ENCODE results near the gene RNF175.
A peak's percentile ranks its signal among the peaks of the same experiment; 100 is the strongest.

RNF175 gene

DNA sequence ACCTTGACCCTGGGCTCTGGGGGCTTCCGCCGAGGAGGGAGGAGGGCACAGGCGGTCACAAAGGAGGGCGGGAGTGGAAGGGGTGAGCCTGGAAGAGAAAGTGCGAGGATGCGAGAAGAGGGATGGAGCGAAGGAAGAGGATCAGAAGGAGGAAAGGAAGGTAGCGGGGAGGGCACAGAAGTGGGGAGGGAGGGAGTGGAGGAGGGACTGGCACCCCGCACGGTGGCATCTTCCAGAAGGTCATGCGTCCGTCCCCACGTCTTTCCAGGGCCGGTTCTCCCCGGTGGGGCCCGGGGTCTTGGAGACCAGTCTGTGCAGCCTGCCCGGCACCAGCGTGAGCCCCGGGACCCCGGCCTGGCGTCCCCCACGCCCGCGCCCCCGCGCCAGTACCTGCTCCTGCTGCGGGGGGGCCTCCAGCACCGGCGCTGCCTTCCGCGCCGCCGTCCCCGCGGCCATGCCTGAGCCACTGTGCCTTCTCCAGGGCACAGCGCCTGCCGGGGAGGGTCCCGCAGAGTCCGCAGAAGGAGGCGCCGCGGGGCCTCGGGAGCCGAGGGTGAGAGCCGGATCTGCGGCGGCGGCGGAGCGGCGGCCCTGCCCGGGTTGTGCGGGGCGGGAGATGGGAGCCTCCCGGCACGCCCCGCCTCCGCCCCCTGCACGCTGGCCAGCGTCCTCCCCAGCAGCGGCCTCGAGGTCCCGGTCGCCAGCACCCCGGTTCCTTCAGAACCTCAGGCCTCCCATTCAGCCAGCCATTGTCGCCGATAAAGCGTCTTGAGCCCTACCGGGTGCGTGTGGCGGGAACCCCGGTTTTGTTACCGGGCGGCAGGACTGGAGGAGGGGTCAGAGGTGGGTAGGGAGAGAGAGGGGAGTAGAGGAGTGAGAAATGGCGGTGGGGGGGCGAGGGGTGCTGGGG, at the start of gene RNF175:
TSS of gene RNF175 (minus strand) at position 618 of the 910 bp plus-strand sequence. CDS start at position 456, 162 bp downstream.
- DNase-seq, result peak; percentile 82

DNA sequence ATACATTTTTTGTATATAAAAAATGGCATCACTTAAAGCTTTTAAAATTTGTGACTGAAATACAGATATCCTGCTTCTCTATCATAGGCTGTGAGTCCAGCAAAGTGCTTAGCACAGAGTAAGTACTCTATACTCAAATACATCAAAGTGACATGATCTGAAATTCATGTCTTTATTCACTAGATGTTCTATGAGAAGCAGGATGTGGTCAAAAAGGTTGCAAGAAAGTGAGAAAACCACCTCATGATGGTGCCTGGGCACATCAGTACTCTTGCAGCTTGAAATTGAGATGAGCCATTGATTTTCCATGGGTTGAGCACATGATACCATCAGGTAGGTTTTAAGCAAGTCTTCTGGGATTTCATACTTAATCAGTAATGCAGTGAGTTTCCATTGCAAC, 49.5 kb upstream of the RNF175 start:
- no peak for DNase-seq

DNA sequence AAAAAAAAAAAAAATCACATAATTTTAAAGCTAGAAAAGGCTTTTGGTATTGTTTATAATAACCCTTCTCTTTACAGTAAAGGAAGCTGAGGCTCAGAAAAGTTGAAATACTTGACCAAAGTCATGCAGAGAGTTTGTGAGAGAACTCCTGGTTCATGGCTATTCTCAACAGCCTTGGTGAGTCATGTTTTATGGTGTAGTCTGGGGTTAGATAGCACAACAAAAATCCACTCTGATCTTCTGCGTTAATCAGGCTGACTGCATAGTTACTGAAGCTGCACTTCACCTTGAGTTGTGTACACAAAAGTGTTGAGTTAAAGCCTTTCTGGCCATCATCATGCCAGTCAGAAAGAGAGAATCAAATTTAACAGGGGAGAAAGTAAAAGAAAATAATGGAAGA, 48.4 kb upstream of the RNF175 start:
- DNase-seq, result no peak

DNA sequence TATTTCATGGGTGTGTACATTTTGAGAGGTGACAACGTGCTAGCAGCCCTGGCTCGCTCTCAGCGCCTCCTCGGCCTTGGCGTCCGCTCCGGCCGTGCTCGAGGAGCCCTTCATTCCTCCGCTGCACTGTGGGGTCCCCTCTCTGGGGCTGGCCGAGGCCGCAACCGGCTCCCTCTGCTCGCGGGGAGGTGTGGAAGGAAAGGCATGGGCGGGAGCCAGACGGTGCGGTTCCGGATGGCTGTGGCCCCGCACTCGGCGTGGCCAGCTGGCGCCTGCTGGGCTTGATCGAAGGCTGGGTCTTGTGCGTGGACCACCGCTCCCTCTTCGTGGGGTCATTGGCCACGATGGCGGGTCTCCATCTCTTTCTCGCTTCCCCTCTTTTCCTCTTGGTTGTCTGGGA, 46.2 kb upstream of the RNF175 start:
- no peak for DNase-seq

DNA sequence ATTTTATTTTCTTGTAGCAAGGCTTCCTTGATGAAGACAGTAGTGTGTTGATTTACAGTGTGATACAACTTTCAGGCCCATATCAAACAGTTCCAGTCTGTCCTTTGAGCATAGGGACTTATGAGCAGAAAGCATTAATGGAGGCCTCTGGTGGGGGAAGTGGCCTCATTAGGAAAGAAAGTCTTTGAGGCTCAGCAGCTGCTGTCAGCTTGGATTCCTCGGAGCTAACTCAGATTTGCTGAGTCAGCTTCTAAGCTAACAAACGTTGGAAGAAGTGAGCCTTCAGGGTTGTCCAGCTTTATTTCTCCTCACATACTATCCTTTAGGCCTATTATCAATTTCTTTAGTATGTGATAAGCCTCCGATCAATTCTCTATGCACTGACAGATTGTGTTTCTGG, 44.9 kb upstream of the RNF175 start:
- DNase-seq, result peak; percentile 93

DNA sequence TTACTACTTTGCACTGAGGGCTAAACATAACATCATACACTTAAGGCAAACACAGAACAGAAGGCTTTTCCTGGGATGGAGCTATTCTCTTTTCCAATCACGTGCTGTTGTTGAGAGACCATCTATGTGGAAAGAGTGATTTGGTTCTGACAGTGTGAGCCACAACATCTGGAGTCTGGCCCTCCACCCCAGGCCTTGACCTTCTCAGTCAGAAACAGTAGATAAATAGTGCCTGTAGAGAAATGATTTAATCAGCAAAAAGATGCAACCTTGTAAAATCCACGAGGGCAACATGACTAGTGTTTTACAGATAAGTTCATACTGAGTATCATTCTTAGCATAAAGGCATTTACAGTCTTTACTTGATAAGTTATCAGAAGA, 39.9 kb upstream of the RNF175 start:
- DNase-seq, result peak; percentile 47

DNA sequence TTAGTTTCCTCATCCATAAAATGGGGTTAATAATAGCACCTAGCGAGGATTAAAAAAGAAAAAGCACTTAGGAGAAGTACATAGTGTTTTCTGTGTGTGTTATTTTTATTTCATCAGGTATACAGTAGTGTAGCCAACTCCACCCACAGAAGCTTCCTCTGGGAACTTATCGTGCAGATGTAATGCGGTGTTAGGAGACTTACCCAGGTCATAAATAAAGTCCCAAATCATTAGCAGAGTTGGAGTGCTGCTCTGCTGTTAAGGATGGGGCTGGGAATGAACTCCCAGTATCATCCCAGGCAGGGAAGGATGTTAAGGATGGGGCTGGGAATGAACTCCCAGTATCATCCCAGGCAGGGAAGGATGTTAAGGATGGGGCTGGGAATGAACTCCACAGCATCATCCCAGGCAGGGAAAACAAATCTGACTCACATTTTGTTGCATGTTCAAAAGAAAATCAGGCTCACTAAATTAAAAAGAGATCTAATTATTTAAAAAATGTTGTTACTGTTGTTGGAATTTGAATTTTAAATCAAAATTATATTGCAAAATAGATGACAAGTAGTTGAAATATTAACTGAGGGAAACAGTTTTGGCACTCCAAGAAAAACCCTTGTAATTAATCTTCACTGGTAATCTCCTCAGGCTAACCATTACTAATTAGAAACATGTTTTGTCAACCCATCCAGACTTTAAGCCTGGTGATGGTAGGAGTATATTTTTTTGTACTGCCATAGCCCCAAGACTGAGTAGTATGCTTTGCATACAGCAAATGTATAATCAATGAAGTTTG, 39.3 kb upstream of the RNF175 start:
- DNase-seq, result no peak

DNA sequence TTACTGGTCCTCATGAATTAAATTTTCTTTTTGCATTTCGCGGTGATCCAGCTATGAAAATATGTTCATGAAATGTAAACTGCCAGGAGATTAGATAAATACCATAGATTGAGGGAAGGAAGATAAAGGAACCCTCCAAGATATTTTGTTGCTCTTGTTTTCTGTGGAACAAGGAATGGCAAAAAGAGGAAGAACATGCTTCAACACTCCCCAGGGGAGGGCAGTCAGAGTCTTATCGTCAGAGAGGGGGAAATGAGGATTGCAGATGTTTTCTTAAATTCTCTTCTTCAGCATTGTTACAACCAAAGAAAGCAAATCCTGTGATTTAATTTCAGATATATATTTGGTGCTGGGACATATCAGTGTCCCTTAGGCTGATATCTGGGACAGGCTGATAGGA, 38.6 kb upstream of the RNF175 start:
- no peak for DNase-seq

DNA sequence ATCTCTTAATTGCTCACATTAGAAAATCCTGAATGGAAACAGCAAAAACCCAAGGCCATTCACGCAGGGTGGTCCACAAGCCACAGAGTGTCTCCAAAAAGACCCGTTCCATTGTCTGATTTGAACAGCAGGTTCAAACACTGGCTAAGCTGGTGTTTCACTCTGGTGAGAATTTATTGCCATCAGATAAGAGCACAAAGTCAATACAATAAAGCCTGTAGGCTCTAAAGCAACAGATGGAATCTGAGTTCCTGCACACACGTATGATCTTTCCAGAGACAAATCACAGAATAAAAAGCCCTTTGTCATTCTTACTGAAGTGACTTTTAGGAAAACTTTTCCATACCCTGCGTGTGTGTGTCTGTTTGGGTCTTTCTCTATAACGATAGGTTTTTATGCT, 34.2 kb upstream of the RNF175 start:
- peak; percentile 71 for DNase-seq

DNA sequence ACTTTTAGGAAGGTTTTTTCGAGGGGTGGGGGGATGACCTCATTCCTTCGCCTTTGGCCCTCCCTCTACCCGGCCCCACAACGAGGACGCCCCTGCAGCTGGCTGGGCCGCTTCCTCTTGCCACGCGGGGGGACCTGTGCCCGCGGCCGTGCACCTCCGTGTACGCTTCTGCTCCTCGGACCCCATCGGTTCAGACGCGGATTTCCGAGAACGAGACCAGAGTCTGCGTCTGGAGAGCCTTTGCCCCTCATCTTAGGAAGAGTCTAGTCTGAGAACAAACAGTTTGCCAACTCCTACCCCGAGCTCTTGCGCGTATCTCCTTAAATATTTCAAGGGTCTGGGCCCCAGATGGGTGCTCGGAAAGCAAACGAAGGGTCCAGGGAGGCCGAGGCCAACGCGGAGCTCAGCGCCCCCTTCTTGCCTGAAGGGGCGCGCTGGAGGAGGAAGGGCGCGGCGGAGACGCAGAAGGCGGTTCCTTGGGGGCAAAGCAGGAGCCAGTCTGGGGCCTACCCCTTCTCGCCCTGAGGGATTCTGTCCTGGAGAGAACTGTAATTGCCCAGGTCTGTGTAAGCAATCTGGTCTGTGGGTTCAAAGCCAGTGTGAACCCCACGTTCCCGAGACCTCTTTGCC, 32.9 kb upstream of the RNF175 start:
- peak; percentile 90 for DNase-seq

DNA sequence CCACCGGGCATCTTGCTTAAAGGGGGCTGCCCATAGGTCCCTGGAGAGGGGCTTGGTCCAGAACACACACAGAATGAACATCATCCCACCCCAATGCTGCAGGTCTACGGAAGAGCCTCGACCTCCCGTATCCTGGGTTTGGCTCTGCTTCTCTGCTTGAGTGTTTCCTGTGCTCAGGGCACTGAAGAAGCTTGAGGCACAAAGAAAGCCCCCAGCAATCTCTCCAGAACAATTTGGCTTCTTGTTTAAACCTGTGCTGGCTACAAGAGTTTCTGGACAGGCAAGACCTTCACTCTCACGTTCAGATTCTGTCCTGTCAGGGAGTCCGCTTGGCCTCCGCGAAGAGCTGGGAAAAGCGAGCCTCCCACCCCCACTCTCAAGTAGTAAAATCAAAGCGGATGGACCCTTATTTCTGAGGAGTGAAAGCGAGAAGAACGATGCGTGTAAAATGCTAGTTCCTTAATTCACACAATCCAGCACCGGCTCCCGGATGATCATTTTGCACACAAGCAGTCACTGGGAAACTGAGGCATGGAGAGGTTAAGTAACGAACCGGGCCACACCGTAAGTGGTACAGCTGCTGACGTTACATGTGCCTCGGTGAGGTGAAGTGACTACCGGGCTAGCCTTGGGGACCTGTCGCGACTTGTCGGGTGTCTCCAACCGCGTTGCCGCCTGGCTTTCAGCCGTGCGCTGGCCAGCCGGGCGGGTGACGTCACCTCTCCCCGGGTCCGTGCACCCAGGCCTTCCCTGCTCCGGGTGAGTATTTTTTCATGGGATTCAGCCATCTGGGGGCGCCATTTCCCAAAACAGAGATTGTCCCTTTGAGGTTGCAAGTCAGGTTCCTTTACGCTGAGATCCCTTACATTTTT, 32.2 kb upstream of the RNF175 start:
- peak; percentile 98 for DNase-seq

DNA sequence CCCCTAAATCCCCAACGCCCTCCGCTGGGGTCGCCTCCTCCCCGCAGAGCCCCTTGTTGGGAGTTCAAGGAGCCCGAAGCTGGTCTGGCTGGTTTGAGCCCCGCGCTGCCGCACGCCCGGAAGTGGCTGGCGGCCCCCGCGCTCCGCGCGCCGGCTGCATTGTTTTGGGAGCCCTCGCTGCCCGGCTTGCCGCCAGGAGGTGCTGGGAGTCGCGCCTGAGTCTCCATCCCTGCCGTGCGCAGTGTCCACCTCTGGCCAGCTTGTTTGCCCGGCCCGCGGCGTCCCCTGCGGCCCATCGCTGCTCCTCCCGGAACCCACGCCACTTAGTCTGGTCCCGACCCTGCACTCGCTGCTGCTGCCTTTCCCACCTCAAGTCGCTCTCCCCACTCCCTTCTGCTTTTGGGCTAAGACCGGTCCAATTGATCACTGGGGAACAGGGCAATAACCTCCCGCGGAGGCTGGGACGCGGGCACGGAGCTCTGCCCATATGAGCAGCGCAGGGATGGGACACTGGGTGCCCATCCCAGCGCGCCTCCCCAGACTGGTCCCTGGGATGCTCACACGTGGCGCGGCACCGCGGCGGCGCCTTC, 31.2 kb upstream of the RNF175 start:
- peak; percentile 87 for DNase-seq

DNA sequence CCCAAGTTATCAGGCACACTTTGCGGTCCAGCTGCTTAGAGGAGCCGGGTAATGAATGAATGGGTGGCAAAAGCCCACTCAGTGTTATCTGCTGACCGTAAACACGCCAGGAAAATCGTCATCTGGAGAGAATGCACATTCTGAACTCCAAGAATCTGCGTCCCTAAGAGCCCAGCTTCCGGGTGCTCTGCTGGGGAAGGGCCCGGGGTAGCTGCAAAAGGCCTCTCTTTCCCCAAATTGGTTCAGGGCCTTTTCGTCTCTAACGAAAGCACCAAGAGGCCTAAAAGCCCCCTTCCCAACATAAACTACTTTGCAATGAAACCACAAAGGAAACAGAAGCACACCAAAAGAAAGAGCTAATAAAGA, 30.7 kb upstream of the RNF175 start:
- peak; percentile 85 for DNase-seq

DNA sequence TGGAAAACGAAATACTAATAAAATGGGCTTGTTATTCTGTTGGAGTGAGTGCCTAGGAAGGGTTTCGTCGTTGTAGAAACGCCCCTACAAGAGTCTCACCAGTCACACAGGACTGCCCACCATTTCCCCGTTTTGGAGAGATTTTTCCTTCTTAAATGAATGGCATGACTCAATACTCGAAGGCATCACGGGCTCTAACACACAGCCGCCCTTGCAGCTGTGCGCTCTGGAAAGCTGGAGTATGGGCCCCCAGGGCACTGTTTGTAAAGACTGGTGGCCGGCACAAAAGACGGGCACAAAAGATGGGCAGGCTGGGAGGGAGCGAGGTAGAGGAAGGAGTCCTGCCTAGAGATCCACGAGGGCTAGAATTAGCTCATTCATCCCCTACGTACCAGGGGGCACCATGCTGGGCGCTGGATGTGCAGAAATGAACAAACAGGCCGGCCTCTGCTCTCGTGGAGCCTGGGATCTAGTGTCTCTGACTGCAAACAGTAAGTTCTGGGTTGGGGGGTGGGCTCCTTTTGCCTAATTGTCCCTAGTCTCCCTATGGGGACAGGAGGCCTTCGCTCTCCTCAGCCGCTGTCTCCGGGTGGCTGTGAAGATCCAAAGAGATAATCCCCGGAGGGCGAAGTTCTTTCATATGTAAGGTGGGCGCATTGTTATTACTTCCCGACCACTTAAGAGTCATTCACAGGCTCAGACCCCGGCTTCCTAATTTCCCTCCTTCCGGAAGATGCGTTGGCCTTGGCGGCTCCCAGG, 30.1 kb upstream of the RNF175 start:
- peak; percentile 88 for DNase-seq

DNA sequence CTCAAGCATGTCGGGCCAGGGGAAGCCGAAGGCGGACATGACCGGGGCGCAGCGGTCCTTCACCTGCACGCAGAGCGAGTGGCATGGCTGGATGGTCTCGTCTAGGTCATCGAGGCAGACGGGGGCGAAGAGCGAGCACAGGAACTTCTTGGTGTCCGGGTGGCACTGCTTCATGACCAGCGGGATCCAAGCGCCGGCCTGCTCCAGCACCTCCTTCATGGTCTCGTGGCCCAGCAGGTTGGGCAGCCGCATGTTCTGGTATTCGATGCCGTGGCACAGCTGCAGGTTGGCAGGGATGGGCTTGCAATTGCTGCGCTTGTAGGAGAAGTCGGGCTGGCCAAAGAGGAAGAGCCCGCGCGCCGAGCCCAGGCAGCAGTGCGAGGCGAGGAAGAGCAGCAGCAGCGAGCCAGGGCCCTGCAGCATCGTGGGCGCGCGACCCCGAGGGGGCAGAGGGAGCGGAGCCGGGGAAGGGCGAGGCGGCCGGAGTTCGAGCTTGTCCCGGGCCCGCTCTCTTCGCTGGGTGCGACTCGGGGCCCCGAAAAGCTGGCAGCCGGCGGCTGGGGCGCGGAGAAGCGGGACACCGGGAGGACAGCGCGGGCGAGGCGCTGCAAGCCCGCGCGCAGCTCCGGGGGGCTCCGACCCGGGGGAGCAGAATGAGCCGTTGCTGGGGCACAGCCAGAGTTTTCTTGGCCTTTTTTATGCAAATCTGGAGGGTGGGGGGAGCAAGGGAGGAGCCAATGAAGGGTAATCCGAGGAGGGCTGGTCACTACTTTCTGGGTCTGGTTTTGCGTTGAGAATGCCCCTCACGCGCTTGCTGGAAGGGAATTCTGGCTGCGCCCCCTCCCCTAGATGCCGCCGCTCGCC, 28.8 kb upstream of the RNF175 start, which contains the start of gene SFRP2:
TSS of gene SFRP2 (minus strand) at position 671 of the 864 bp plus-strand sequence. CDS start at position 423, 248 bp downstream.
- DNase-seq, result peak; percentile 96

DNA sequence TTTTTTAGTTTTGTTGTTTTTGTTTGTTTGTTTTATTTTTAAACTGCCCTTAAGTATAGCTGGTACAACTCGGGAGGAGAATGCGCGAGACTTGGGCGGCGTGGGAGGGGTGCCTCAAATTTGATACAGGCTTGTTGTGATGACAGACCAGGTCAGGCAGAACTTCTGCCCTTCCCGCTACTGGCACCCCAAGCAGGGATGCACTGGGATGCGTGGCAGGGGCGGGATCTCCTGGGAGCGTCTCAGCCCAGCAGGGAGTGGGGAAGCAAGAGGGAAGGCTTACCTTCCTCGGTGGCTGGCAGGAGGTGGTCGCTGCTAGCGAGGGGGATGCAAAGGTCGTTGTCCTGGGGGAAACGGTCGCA, 28.2 kb upstream of the RNF175 start:
- no peak for DNase-seq

DNA sequence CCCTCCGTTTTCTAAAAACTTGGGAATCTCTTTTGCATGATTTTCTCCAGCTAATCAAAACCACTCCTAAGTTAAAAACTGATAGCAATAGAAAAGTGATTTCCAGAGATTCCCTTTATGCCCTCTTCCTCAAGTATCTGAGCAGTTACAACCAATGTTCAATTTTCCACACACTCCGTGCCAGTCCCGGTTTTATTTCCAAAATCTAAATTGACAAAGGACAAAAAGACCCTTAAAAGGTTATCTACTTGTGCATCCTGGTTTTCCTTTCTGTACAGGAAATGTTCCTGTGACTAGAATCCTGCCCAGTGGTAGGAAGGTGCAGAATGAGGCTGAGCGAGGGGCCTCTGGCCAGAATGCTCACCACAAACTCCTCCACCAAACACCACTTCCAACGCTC, 27.8 kb upstream of the RNF175 start:
- DNase-seq, result peak; percentile 77

DNA sequence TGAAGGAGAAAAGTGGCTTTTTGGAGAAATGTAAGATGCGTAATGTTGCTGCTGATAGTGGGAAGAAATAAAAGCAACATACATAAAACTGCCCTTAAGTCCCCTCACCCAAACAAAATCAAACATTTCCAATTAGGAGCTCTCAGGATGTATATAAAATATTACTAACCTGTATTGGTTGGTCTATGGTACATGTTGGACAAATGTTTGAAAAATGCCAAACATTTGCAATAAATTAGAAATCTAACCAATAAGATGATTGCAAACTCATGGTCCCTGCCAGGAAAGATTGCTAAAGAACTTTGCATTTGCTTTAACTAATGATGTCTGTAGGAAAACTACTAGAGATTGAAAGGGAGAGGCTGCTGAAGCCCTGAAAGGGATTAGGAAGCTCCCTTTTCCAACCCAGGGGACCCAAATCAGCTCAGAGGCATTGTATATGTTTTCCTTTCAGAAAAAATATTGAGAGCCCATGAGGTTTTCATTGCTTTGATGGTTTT, 27.3 kb upstream of the RNF175 start:
- DNase-seq, result peak; percentile 66

DNA sequence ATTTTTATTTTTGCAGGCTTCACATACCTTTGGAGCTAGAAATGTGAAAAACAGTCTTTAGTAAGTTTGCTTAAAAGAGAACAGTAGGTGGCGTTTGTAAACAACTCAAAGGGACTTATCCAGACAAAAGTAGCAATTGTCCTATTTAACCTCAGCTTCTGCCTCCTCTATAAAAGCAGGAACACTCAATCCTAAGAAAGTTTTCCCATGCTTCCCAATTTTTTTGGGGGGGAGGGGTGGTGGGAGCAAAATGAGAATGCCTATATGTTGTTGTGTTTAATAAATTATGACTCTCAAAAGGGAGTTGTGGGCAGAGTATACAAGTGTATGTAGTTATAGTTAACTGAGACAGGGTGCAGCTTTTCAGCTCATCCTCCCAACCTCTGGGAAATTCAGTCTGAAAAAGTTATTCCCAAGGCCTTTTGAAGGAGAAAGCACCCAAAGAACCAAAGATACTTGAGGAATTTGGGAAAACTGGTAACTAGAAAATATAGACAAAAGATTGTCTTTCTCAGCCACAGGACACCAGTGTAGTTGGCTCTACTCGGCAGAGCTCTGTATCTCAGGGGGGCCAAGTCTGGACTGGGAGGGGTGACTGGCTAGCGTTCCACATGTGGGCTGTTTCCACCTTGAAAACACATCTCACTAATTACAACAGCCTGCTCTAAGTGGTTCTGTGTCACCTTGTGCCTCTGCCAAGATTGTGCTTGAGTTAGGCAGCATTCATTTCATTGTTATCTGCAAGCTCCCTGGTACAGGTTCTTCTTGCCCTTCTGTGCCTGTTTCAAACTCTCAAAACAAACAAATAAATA, 26.3 kb upstream of the RNF175 start:
- DNase-seq, result peak; percentile 68
